GM12873 (cell line): Measurements from ENCODE around the gene CR1L.

Experiments used
- CTCF ChIP-seq: IDR thresholded peaks from 2 replicates; pipeline ENCODE4 v1.5.1; 2012; ENCODE audit warnings: low read depth, mild to moderate bottlenecking, moderate library complexity, low read length, control low read depth; ENCODE audit not compliant: insufficient read depth; ENCODE audit errors: missing control alignments

The CR1L gene

GRCh38 chr1:207654320-207654719 is 9.4 kb downstream of the CR1L start:
- TF ChIP-seq CTCF, result no peak

DNA sequence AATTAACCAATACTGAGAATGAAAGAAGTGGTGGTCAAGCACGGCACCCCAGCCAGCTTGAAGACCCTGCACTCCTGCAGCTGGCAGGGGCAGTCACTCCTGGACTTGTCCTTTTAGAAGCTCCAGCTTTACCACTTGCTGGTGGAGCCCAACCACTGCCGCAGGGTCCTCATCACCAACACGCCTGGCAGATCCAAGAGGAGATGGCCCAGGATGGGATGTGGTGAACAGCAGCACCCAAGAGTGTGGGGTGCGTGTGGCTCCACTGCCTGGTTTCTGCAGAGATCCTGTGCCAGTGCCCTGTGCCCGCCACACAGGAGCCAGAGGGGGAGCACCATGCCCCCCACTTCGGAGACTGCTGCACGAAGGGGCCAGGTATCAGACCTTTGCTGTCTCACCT is 13.5 kb downstream of the CR1L start:
- TF ChIP-seq CTCF, result no peak

- TF ChIP-seq CTCF, result no peak
Measured at GRCh38 chr1:207658904-207659485, 14.1 kb downstream of the CR1L start.

GRCh38 chr1:207659545-207660153 is 14.7 kb downstream of the CR1L start:
- no peak for TF ChIP-seq CTCF

DNA sequence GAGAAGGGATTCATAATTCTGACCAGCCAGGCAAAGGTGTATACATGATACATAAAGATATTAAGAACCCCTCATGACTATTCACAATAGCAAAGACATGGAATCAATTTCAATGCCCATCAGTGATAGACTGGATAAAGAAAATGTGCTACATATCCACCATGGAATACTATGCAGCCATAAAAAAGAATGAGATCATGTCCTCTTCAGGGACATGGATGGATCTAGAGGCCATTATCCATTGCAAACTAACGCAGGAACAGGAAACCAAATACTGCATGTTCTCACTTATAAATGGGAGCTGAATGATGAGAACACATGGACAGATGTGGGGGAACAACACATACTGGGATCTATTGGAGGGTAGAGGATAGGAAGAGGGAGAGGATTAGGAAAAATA is 21.4 kb downstream of the CR1L start:
- no peak for TF ChIP-seq CTCF

- TF ChIP-seq CTCF, result no peak
Measured at GRCh38 chr1:207669528-207670009, 24.6 kb downstream of the CR1L start.

DNA sequence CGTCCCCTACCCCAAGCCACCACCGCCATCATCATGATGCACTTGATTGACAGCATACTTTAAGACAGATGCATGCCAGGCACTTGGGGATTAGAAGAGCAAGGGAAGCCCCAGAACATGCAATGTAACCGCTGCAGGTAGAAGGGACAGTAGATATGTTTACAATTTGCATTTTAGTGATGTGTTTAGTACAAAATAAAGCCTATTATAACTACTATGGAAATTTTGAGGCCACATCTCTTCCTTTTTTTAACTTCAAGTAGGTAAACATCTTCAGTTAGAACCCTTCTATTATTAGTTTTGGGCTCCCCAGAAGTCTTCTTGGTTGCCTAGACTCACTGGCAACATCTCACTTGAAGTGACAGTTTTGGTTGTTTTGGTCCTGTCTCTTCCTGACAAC is 25.3 kb downstream of the CR1L start:
- TF ChIP-seq CTCF, result no peak
